GM12878 (cell line): ENCODE results near the gene FEV.

ENCODE experiments used
- EZH2 ChIP-seq: IDR thresholded peaks from 2 replicates; pipeline ENCODE4 v1.6.1; 2012; ENCODE audit warnings: low read depth, mild to moderate bottlenecking, control low read depth, inconsistent platforms, low read length, borderline replicate concordance; ENCODE audit not compliant: control insufficient read depth
- RB1 ChIP-seq: fragments of 450-650 bp; formaldehyde crosslinking; IDR thresholded peaks from 2 replicates; pipeline ENCODE4 v1.6.1; 2017; ENCODE audit warnings: mild to moderate bottlenecking, borderline replicate concordance
- TF ChIP-seq, protein P1 (sequence below), 3 experiments: IDR thresholded peaks in 2 of 3; conservative IDR thresholded peaks in 1 of 3; 2 replicates each; pipeline ENCODE4 v1.5.1; 2011; ENCODE audit warnings: low read depth in 3 of 3, low read length in 3 of 3, mild to moderate bottlenecking in 3 of 3, control low read depth in 2 of 3, moderate library complexity in 2 of 3, inconsistent platforms in 1 of 3, mixed read lengths in 1 of 3; ENCODE audit not compliant: control insufficient read depth in 2 of 3, insufficient read depth in 1 of 3; ENCODE audit errors: extremely low read depth in 1 of 3

DNA sequence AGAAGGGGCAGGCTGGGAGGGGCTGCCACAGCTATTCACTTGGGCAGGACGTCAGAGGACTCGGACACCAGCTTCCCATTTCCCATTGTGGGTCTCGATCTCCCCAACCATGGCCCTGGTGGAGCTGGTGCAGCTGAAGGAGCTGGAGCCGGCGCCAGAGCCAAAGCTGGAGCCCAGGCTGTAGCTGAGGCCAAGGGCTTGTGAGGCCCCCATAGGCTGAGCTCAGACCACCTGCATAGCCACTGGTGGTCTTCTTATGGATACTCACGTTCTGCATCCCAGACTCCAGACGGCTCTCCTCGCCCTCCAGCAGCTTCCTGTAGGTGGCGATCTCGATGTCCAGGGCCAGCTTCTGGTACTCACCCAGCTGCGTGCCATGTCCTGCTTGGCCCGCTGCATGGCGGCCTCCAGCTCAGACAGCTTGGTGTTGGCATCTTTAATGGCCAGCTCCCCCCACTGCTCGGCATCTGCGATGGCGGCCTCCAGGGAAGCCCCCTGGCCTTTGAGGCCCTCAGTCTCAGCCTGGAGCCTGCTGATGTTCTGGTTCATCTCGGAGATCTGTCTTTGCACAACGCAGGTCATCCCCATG is 31.5 kb downstream of the FEV start:
- TF ChIP-seq RB1: no peak
- TF ChIP-seq, protein P1, sequence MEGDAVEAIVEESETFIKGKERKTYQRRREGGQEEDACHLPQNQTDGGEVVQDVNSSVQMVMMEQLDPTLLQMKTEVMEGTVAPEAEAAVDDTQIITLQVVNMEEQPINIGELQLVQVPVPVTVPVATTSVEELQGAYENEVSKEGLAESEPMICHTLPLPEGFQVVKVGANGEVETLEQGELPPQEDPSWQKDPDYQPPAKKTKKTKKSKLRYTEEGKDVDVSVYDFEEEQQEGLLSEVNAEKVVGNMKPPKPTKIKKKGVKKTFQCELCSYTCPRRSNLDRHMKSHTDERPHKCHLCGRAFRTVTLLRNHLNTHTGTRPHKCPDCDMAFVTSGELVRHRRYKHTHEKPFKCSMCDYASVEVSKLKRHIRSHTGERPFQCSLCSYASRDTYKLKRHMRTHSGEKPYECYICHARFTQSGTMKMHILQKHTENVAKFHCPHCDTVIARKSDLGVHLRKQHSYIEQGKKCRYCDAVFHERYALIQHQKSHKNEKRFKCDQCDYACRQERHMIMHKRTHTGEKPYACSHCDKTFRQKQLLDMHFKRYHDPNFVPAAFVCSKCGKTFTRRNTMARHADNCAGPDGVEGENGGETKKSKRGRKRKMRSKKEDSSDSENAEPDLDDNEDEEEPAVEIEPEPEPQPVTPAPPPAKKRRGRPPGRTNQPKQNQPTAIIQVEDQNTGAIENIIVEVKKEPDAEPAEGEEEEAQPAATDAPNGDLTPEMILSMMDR (IDR thresholded peaks at IDR 0.05 in 2 of 3, conservative IDR thresholded peaks at IDR 0.05 in 1 of 3; ENCODE audit: control insufficient read depth in 2 of 3, extremely low read depth in 1 of 3, insufficient read depth in 1 of 3, low read depth in 3 of 3, low read length in 3 of 3): 0 out of 6 replicates have a peak, but pooled peaks of 1 of the 3 experiments have one; percentile 12
- no peak for TF ChIP-seq EZH2
